Prostate gland (tissue), 2 donors: ENCODE results near the gene RTP3.

ENCODE experiments used
- POLR2A ChIP-seq: fragments of 450-650 bp; IDR thresholded peaks from one replicate; pipeline ENCODE4 v1.6.1; 2016; ENCODE audit warnings: antibody characterized with exemption, mild to moderate bottlenecking
- POLR2AphosphoS5 ChIP-seq: sonication (generic); formaldehyde crosslinking; IDR thresholded peaks from one replicate; pipeline ENCODE4 v1.6.1; 2017; ENCODE audit warnings: antibody characterized with exemption
- TF ChIP-seq, protein P1 (sequence below), 4 experiments: fragments of 200-600 bp in 2 of 4; fragments of 450-650 bp in 2 of 4; sonication (generic) in 2 of 4; IDR thresholded peaks; 1 replicate in 3 of 4; 2 replicates in 1 of 4; pipeline ENCODE4 v1.5.1; 2016 to 2019; ENCODE audit warnings: antibody characterized with exemption in 4 of 4, mild to moderate bottlenecking in 2 of 4, moderate library complexity in 2 of 4

DNA sequence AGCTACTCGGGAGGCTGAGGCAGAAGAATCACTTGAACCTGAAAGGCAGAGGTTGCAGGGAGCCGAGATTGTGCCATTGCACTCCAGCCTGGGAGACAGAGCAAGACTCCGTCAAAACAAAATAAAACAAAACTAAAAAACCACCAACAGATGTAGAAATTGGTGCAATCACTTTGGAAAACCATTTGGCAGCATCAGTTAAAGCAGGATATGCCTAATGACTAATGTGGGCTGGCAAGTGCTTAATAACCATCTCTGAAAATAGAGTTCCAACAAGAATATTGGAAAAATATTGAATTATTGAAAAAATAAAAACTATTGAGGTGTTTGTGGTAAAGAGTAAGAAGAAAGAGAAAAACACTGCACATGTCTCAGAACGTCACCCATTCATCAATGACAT, 16.1 kb upstream of the RTP3 start:
- TF ChIP-seq, protein P1, sequence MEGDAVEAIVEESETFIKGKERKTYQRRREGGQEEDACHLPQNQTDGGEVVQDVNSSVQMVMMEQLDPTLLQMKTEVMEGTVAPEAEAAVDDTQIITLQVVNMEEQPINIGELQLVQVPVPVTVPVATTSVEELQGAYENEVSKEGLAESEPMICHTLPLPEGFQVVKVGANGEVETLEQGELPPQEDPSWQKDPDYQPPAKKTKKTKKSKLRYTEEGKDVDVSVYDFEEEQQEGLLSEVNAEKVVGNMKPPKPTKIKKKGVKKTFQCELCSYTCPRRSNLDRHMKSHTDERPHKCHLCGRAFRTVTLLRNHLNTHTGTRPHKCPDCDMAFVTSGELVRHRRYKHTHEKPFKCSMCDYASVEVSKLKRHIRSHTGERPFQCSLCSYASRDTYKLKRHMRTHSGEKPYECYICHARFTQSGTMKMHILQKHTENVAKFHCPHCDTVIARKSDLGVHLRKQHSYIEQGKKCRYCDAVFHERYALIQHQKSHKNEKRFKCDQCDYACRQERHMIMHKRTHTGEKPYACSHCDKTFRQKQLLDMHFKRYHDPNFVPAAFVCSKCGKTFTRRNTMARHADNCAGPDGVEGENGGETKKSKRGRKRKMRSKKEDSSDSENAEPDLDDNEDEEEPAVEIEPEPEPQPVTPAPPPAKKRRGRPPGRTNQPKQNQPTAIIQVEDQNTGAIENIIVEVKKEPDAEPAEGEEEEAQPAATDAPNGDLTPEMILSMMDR (IDR thresholded peaks at IDR 0.05), result no peak
- TF ChIP-seq POLR2A (no peak), POLR2AphosphoS5 (no peak)
